ENCODE measurements around the gene SNRNP70. TPM values are rescaled to one million over a fixed set of nuclear protein-coding genes. Genes with fewer than 3 reads are reported as not detected.

Gene SNRNP70
- total RNA-seq, 4 donors from 2014 or later = 55.6 to 305 (median 107) TPM

Other genes with a start within 250 kb of the SNRNP70 start
- gene HSD17B14, start 249.0 kb upstream of the SNRNP70 start, total RNA-seq = 1 to 10 TPM in 3 of 4 donors, not detected in 1; 1.2 to 1.9 (median 1.7) TPM
- gene PLEKHA4, start 216.8 kb upstream of the SNRNP70 start, total RNA-seq = 1 to 10 TPM; 3.4 to 9.7 (median 6.3) TPM
- 10 to 100 TPM; 28.7 to 73.9 (median 39.8) TPM for gene PPP1R15A, start 213.0 kb upstream of the SNRNP70 start, total RNA-seq
- not detected for gene TULP2, start 186.7 kb upstream of the SNRNP70 start, total RNA-seq
- 100 to 1,000 TPM in 3 of 4 donors, 10 to 100 TPM in 1; 83.9 to 162 (median 148) TPM for gene NUCB1, start 185.1 kb upstream of the SNRNP70 start, total RNA-seq
- gene DHDH, start 151.8 kb upstream of the SNRNP70 start, total RNA-seq = not detected
- gene BAX, start 130.6 kb upstream of the SNRNP70 start, total RNA-seq = 10 to 100 TPM in 3 of 4 donors, 1 to 10 TPM in 1; 7.9 to 21.8 (median 18.0) TPM
- 1,000 to 10,000 TPM in 3 of 4 donors, 100 to 1,000 TPM in 1; 894 to 1,364 (median 1,121) TPM for gene FTL, start 120.1 kb upstream of the SNRNP70 start, total RNA-seq
- gene GYS1, start 92.1 kb upstream of the SNRNP70 start, total RNA-seq = 100 to 1,000 TPM; 110 to 221 (median 126) TPM
- gene RUVBL2, start 91.6 kb upstream of the SNRNP70 start, total RNA-seq = 100 to 1,000 TPM; 134 to 185 (median 146) TPM
- 1 to 10 TPM in 1 of 4 donors, not detected in 3; 1.9 TPM for gene LHB, start 68.4 kb upstream of the SNRNP70 start, total RNA-seq
- gene CGB3, start 61.1 kb upstream of the SNRNP70 start, total RNA-seq = not detected
- gene CGB2, start 53.6 kb upstream of the SNRNP70 start, total RNA-seq = not detected
- gene CGB1, start 48.6 kb upstream of the SNRNP70 start, total RNA-seq = not detected
- gene CGB5, start 41.6 kb upstream of the SNRNP70 start, total RNA-seq = not detected
- not detected for gene CGB8, start 36.3 kb upstream of the SNRNP70 start, total RNA-seq
- gene CGB7, start 27.7 kb upstream of the SNRNP70 start, total RNA-seq = 1 to 10 TPM in 1 of 4 donors, under 1 TPM in 1, not detected in 2; 0.42 to 1.1 TPM
- gene NTF4, start 20.6 kb upstream of the SNRNP70 start, total RNA-seq = 1 to 10 TPM; 1.3 to 6.8 (median 2.9) TPM
- 10 to 100 TPM in 3 of 4 donors, 1 to 10 TPM in 1; 4.3 to 20.2 (median 13.9) TPM for gene KCNA7, start 12.8 kb upstream of the SNRNP70 start, total RNA-seq
- 10 to 100 TPM; 25.7 to 97.9 (median 34.0) TPM for gene LIN7B, start 28.9 kb downstream of the SNRNP70 start, total RNA-seq
- 10 to 100 TPM in 1 of 4 donors, 1 to 10 TPM in 3; 1.3 to 11.7 (median 3.5) TPM for gene C19orf73, start 33.7 kb downstream of the SNRNP70 start, total RNA-seq
- gene PPFIA3, start 34.1 kb downstream of the SNRNP70 start, total RNA-seq = 1 to 10 TPM; 1.9 to 4.1 (median 3.0) TPM
- gene HRC, start 69.9 kb downstream of the SNRNP70 start, total RNA-seq = 100 to 1,000 TPM; 190 to 537 (median 300) TPM
- 10 to 100 TPM; 10.4 to 11.5 (median 11.3) TPM for gene TRPM4, start 72.3 kb downstream of the SNRNP70 start, total RNA-seq
- 1 to 10 TPM in 1 of 4 donors, under 1 TPM in 2, not detected in 1; 0.13 to 4.3 (median 0.36) TPM for gene SLC6A16, start 239.7 kb downstream of the SNRNP70 start, total RNA-seq
- 1 to 10 TPM; 1.6 to 8.5 (median 2.3) TPM for gene CD37, start 250.0 kb downstream of the SNRNP70 start, total RNA-seq

All from gastrocnemius medialis (tissue), 4 donors.